Body of pancreas (tissue), 4 donors: ENCODE data around the gene ST3GAL3.

Experiments used
- POLR2A ChIP-seq, 3 donors: fragments of 450-650 bp; IDR thresholded peaks; one replicate each; pipeline ENCODE4 v1.6.1; 2016; ENCODE audit warnings: antibody characterized with exemption in 3 of 3, mild to moderate bottlenecking in 2 of 3
- TF ChIP-seq, protein P1 (sequence below), 7 experiments: fragments of 450-650 bp in 4 of 7; fragments of 200-600 bp in 3 of 7; sonication (generic) in 3 of 7; IDR thresholded peaks; one replicate each; pipeline ENCODE4 v1.5.1; 2016 to 2019; ENCODE audit warnings: antibody characterized with exemption in 7 of 7

DNA sequence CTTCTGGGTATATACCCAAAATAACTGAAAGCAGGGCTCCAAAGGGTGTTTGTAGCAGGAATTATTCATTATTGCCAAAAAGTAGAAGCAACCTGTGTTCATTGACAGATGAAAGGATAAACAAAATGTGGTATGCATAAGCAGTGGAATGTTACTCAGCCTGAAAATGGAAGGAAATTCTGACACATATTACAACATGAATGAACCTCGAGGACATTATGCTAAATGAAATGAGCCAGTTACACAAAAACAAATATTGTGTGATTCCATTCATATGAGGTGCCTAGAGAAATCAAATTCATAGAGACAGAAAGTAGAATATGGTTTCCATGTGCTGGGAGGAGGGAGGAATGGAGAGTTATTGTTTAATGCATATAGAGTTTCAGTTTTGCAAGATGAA lies 140.0 kb downstream of the ST3GAL3 start:
- TF ChIP-seq, protein P1, sequence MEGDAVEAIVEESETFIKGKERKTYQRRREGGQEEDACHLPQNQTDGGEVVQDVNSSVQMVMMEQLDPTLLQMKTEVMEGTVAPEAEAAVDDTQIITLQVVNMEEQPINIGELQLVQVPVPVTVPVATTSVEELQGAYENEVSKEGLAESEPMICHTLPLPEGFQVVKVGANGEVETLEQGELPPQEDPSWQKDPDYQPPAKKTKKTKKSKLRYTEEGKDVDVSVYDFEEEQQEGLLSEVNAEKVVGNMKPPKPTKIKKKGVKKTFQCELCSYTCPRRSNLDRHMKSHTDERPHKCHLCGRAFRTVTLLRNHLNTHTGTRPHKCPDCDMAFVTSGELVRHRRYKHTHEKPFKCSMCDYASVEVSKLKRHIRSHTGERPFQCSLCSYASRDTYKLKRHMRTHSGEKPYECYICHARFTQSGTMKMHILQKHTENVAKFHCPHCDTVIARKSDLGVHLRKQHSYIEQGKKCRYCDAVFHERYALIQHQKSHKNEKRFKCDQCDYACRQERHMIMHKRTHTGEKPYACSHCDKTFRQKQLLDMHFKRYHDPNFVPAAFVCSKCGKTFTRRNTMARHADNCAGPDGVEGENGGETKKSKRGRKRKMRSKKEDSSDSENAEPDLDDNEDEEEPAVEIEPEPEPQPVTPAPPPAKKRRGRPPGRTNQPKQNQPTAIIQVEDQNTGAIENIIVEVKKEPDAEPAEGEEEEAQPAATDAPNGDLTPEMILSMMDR (IDR thresholded peaks at IDR 0.05), result no peak
- TF ChIP-seq POLR2A (IDR thresholded peaks at IDR 0.05), result no peak
